Mononuclear cell (primary cell): ENCODE results near the gene PTCH2. TPM values are rescaled to one million over a fixed set of nuclear protein-coding genes. Genes with fewer than 3 reads are reported as not detected.

Experiments
- H3K27me3 ChIP-seq: 2 replicates; pipeline ENCODE4 v1.6.0; 2011; ENCODE audit warnings: low read length, control low read depth; ENCODE audit not compliant: insufficient read depth
- H3K4me1 ChIP-seq: 2 replicates; pipeline ENCODE4 v1.5.1; 2011; ENCODE audit warnings: mild to moderate bottlenecking, low read length, control low read depth; ENCODE audit not compliant: insufficient read depth
- H3K4me3 ChIP-seq: 2 replicates; pipeline ENCODE4 v1.5.1; 2011; ENCODE audit warnings: mild to moderate bottlenecking, low read length, moderate library complexity
- H3K9me3 ChIP-seq: 2 replicates; pipeline ENCODE4 v1.5.1; 2011; ENCODE audit warnings: low read depth, mild to moderate bottlenecking, control low read depth, low read length
- total RNA-seq: library from RNA; depleted of rRNA; stranded (reverse); fragments of >200 nt; gene quantifications from one replicate; pipeline ENCODE4 v1.2.3, GENCODE V29; 2012

The PTCH2 gene, protein sequence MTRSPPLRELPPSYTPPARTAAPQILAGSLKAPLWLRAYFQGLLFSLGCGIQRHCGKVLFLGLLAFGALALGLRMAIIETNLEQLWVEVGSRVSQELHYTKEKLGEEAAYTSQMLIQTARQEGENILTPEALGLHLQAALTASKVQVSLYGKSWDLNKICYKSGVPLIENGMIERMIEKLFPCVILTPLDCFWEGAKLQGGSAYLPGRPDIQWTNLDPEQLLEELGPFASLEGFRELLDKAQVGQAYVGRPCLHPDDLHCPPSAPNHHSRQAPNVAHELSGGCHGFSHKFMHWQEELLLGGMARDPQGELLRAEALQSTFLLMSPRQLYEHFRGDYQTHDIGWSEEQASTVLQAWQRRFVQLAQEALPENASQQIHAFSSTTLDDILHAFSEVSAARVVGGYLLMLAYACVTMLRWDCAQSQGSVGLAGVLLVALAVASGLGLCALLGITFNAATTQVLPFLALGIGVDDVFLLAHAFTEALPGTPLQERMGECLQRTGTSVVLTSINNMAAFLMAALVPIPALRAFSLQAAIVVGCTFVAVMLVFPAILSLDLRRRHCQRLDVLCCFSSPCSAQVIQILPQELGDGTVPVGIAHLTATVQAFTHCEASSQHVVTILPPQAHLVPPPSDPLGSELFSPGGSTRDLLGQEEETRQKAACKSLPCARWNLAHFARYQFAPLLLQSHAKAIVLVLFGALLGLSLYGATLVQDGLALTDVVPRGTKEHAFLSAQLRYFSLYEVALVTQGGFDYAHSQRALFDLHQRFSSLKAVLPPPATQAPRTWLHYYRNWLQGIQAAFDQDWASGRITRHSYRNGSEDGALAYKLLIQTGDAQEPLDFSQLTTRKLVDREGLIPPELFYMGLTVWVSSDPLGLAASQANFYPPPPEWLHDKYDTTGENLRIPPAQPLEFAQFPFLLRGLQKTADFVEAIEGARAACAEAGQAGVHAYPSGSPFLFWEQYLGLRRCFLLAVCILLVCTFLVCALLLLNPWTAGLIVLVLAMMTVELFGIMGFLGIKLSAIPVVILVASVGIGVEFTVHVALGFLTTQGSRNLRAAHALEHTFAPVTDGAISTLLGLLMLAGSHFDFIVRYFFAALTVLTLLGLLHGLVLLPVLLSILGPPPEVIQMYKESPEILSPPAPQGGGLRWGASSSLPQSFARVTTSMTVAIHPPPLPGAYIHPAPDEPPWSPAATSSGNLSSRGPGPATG
- total RNA-seq: 0.52 TPM

- Histone ChIP-seq H3K9me3 (no peaks in the 10 kb centered on the region), H3K4me1 (peaks cover 10% of the 10 kb centered on the region), H3K27me3 (peaks cover 9% of the 10 kb centered on the region), H3K4me3 (no peak within 1 kb of the TSS)
Observed at GRCh38 chr1:44842862-44843655, at the start of gene PTCH2. Gene PTCH2 (minus strand): TSS chr1:44843253. CDS start chr1:44842932, 321 bp downstream.

GRCh38 chr1:44890007-44890406 lies 47.0 kb upstream of the PTCH2 start:
- H3K4me3 ChIP-seq: no peak overlapping the region
- peaks cover 19% of the 10 kb centered on the region for H3K9me3 ChIP-seq
- no peaks in the 10 kb centered on the region for H3K27me3 ChIP-seq
- H3K4me1 ChIP-seq: no peaks in the 10 kb centered on the region

- Histone ChIP-seq H3K4me1 (no peaks in the 10 kb centered on the region), H3K27me3 (no peaks in the 10 kb centered on the region), H3K9me3 (peaks cover 12% of the 10 kb centered on the region), H3K4me3 (no peak overlapping the region)
Observed at GRCh38 chr1:44885406-44885805, 42.4 kb upstream of the PTCH2 start.

DNA sequence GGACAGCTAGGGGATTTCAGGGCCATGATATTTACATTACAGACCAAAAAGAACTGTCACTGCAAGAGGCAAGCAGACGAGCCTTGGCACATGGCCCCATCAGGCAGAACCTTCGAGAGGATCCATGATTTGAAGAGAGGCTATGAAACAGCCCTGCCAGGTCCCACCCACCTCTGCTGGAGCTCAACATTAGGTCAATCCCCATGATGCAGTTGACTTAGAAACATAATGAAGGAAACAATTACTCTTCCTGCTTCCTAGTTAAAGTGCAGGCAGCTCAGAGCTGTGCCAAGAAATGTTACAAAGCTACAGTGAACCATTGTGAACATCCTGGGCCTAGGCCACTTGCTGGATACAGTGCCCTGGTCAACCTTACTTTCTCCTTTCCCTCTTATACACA lies 41.7 kb upstream of the PTCH2 start:
- Histone ChIP-seq H3K9me3 (peaks cover 11% of the 10 kb centered on the region), H3K4me3 (no peak overlapping the region), H3K27me3 (no peaks in the 10 kb centered on the region), H3K4me1 (no peaks in the 10 kb centered on the region)

- Histone ChIP-seq H3K27me3 (no peaks in the 10 kb centered on the region), H3K9me3 (no peaks in the 10 kb centered on the region), H3K4me1 (no peaks in the 10 kb centered on the region), H3K4me3 (no peak overlapping the region)
Observed at GRCh38 chr1:44881011-44881632, 38.1 kb upstream of the PTCH2 start.

DNA sequence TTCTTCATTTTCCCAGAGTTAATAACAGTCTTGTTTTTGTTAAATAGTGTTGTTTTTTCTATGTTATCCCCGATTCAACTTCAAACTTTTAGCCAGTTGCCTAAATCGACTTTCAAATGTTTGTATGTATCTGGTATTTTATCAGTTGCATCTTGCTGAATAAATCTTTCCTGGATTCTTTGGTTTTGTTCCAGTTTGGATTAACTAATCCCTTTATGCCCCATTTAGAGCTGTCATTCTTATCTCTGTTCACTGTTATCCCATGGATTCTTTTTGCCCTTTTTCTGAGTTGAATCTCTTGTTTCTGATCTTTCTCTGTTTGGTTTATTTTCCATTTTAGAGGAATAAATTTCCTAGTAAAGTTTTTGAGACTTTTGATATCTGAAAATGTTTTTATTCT lies 31.1 kb upstream of the PTCH2 start:
- Histone ChIP-seq H3K4me3 (no peak overlapping the region), H3K4me1 (no peaks in the 10 kb centered on the region), H3K9me3 (no peaks in the 10 kb centered on the region), H3K27me3 (no peaks in the 10 kb centered on the region)

- Histone ChIP-seq H3K4me1 (no peaks in the 10 kb centered on the region), H3K9me3 (no peaks in the 10 kb centered on the region), H3K27me3 (no peaks in the 10 kb centered on the region), H3K4me3 (no peak overlapping the region)
Observed at GRCh38 chr1:44870096-44870495, 27.0 kb upstream of the PTCH2 start.

GRCh38 chr1:44867801-44868200 lies 24.7 kb upstream of the PTCH2 start:
- H3K9me3 ChIP-seq: no peaks in the 10 kb centered on the region
- no peak overlapping the region for H3K4me3 ChIP-seq
- no peaks in the 10 kb centered on the region for H3K4me1 ChIP-seq
- no peaks in the 10 kb centered on the region for H3K27me3 ChIP-seq

- H3K4me1 ChIP-seq: peaks cover 17% of the 10 kb centered on the region
- no peak overlapping the region for H3K4me3 ChIP-seq
- H3K27me3 ChIP-seq: no peaks in the 10 kb centered on the region
- H3K9me3 ChIP-seq: no peaks in the 10 kb centered on the region
Observed at GRCh38 chr1:44862829-44863401, 19.9 kb upstream of the PTCH2 start.

DNA sequence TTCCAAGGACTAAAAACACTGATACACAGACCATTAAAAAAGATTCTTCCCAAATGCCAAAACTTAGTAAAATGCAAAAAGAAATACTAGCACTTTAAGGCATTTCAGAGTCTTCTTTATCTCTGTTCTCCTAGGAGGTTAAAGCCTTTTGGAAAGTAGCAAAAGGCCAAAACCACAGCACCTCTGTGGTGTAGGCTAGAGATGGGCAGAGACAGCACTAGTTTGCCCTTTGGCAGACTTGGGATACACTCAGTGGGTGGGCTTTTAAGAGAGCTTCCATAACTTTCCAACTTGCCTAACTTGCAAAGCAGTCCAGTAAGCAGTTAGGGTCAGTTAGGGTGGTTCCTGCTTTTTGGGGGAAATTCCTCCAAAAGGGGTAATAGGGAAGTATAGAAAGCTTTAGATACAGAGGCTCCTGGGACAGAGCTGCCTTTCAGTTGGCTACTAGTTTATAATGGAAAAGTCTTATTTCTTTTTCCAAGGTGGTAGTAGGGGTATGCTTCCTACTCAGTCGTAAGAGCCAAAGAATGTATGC lies 17.9 kb upstream of the PTCH2 start:
- H3K9me3 ChIP-seq: no peaks in the 10 kb centered on the region
- no peak overlapping the region for H3K4me3 ChIP-seq
- peaks cover 17% of the 10 kb centered on the region for H3K4me1 ChIP-seq
- H3K27me3 ChIP-seq: no peaks in the 10 kb centered on the region

DNA sequence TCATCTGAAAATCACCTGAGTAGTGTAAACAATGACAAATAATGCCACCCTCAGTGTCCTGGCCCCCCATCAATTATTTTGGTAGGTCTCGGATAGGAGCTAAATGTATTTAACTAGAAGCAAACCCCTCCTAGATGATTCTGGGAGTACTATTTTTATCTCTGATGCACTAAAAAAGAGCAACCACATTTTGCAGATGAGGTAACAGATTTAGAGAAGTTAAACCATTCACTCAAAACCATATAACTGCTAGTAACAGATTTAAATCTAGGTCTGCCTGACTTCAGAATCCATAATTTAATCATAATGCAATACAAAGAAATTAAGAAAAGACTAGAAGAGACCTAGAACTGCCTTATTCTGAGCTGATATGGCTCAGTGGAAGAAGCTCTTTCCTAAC lies 17.3 kb upstream of the PTCH2 start:
- Histone ChIP-seq H3K4me1 (peaks cover 17% of the 10 kb centered on the region), H3K9me3 (no peaks in the 10 kb centered on the region), H3K27me3 (no peaks in the 10 kb centered on the region), H3K4me3 (no peak overlapping the region)

DNA sequence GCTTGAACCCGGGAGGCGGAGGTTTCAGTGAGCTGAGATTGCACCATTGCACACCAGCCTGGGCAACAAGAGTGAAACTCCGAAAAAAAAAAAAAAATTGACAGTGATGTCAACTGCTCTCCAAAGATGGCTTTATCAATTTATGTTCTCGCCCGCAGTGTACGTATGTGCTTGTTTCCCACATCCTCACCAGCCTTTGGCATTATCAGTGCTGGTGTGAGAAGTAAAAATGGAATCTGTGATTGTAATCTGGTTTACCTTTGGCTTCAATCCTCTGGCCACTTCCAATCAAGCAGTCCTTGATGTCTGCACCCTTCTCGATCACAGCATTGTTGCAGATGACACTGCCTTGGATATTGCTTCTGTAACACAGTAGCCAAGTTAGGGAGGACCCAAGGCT lies 14.4 kb upstream of the PTCH2 start:
- no peak overlapping the region for H3K4me3 ChIP-seq
- no peaks in the 10 kb centered on the region for H3K27me3 ChIP-seq
- H3K9me3 ChIP-seq: no peaks in the 10 kb centered on the region
- peaks cover 17% of the 10 kb centered on the region for H3K4me1 ChIP-seq

- H3K27me3 ChIP-seq: no peaks in the 10 kb centered on the region
- H3K4me1 ChIP-seq: peaks cover 12% of the 10 kb centered on the region
- H3K4me3 ChIP-seq: no peak overlapping the region
- H3K9me3 ChIP-seq: no peaks in the 10 kb centered on the region
Observed at GRCh38 chr1:44855742-44856141, 12.7 kb upstream of the PTCH2 start.
